Peyer's patch (tissue), 4 donors: ENCODE data around the gene SCFD2. TPM values are rescaled to one million over a fixed set of nuclear protein-coding genes. Genes with fewer than 3 reads are reported as not detected.
A peak's percentile ranks its signal among the peaks of the same experiment; 100 is the strongest.

ENCODE experiments used
- DNase-seq, 3 donors: peaks; one replicate each; pipeline ENCODE4 v3.0.0-alpha.2; 2017 to 2019
- H3K27ac ChIP-seq, 4 donors: fragments of 200-600 bp; sonication (generic); one replicate each; pipeline ENCODE4 v1.5.1; 2016 to 2019
- H3K27me3 ChIP-seq, 2 donors: fragments of 200-600 bp; sonication (generic); one replicate each; pipeline ENCODE4 v1.5.1; 2019
- H3K36me3 ChIP-seq, 3 donors: fragments of 200-600 bp; sonication (generic); one replicate each; pipeline ENCODE4 v1.5.1; 2016 to 2019
- H3K4me1 ChIP-seq, 4 donors: fragments of 200-600 bp; sonication (generic); one replicate each; pipeline ENCODE4 v1.5.1; 2016 to 2019
- H3K4me3 ChIP-seq, 4 donors: fragments of 200-600 bp; sonication (generic); 1 replicate in 3 of 4; 2 replicates in 1 of 4; pipeline ENCODE4 v1.5.1; 2016 to 2019; ENCODE audit warnings: mild to moderate bottlenecking in 1 of 4
- H3K9me3 ChIP-seq, 4 donors: fragments of 200-600 bp; sonication (generic); one replicate each; pipeline ENCODE4 v1.5.1; 2016 to 2019; ENCODE audit warnings: mild to moderate bottlenecking in 1 of 4
- CTCF ChIP-seq, 6 experiments: fragments of 450-650 bp in 4 of 6; fragments of 200-600 bp in 2 of 6; sonication (generic) in 1 of 6; IDR thresholded peaks; one replicate each; pipeline ENCODE4 v1.5.1; 2017 to 2019; ENCODE audit warnings: antibody characterized with exemption in 6 of 6, mild to moderate bottlenecking in 3 of 6, moderate library complexity in 1 of 6
- POLR2A ChIP-seq, 2 donors: fragments of 450-650 bp; IDR thresholded peaks; one replicate each; pipeline ENCODE4 v1.5.1; 2017; ENCODE audit warnings: antibody characterized with exemption in 2 of 2, mild to moderate bottlenecking in 2 of 2, moderate library complexity in 2 of 2
- total RNA-seq, 4 donors: library from RNA; depleted of rRNA; stranded (reverse); fragments of >200 nt; gene quantifications; one replicate each; pipeline ENCODE4 v1.1.0, GENCODE V29; 2016

Gene SCFD2
- total RNA-seq, 4 donors from 2014 or later = 17.3 to 165 (median 30.1) TPM

GRCh38 chr4:52982946-52983340, 382.9 kb downstream of the SCFD2 start:
- no peak for TF ChIP-seq CTCF (IDR thresholded peaks at IDR 0.05)
- TF ChIP-seq POLR2A (IDR thresholded peaks at IDR 0.05) = no peak
- no peaks in the 10 kb centered on the region for H3K9me3 ChIP-seq
- no peaks in the 10 kb centered on the region for H3K4me1 ChIP-seq
- DNase-seq = no peak
- no peak overlapping the region for H3K27ac ChIP-seq
- no peaks in the 10 kb centered on the region for H3K27me3 ChIP-seq
- no peak overlapping the region for H3K4me3 ChIP-seq
- no peaks in the 10 kb centered on the region for H3K36me3 ChIP-seq

GRCh38 chr4:52982255-52982945, 383.5 kb downstream of the SCFD2 start:
- TF ChIP-seq CTCF (IDR thresholded peaks at IDR 0.05) (peak in 4 of 6 experiments; percentile 31 to 60 (median 59)), POLR2A (IDR thresholded peaks at IDR 0.05) (no peak)
- Histone ChIP-seq H3K27ac (no peak overlapping the region), H3K27me3 (no peaks in the 10 kb centered on the region), H3K36me3 (no peaks in the 10 kb centered on the region), H3K9me3 (no peaks in the 10 kb centered on the region), H3K4me1 (no peaks in the 10 kb centered on the region), H3K4me3 (no peak overlapping the region)
- no peak for DNase-seq

GRCh38 chr4:52979821-52980590, 385.9 kb downstream of the SCFD2 start:
- Histone ChIP-seq H3K9me3 (no peaks in the 10 kb centered on the region), H3K27me3 (no peaks in the 10 kb centered on the region), H3K27ac (no peak overlapping the region), H3K36me3 (no peaks in the 10 kb centered on the region), H3K4me3 (no peak overlapping the region), H3K4me1 (no peaks in the 10 kb centered on the region)
- DNase-seq = no peak
- TF ChIP-seq CTCF (IDR thresholded peaks at IDR 0.05) = no peak
- no peak for TF ChIP-seq POLR2A (IDR thresholded peaks at IDR 0.05)

GRCh38 chr4:52979020-52979419, 386.8 kb downstream of the SCFD2 start:
- Histone ChIP-seq H3K36me3 (no peaks in the 10 kb centered on the region), H3K4me3 (no peak overlapping the region), H3K9me3 (no peaks in the 10 kb centered on the region), H3K27me3 (no peaks in the 10 kb centered on the region), H3K27ac (no peak overlapping the region), H3K4me1 (no peaks in the 10 kb centered on the region)
- DNase-seq = no peak
- TF ChIP-seq CTCF (IDR thresholded peaks at IDR 0.05) (no peak), POLR2A (IDR thresholded peaks at IDR 0.05) (no peak)

GRCh38 chr4:52977252-52977651, 388.6 kb downstream of the SCFD2 start:
- TF ChIP-seq CTCF (IDR thresholded peaks at IDR 0.05) (no peak), POLR2A (IDR thresholded peaks at IDR 0.05) (no peak)
- H3K27ac ChIP-seq = no peak overlapping the region

More at GRCh38 chr4:52977252-52977651, 388.6 kb downstream of the SCFD2 start:
- no peaks in the 10 kb centered on the region for H3K36me3 ChIP-seq
- H3K27me3 ChIP-seq = no peaks in the 10 kb centered on the region
- H3K4me3 ChIP-seq = no peak overlapping the region
- no peaks in the 10 kb centered on the region for H3K4me1 ChIP-seq
- no peaks in the 10 kb centered on the region for H3K9me3 ChIP-seq
- DNase-seq = no peak
